Heart right ventricle (tissue), 16 donors: ENCODE measurements around the gene XRCC1. TPM values are rescaled to one million over a fixed set of nuclear protein-coding genes. Genes with fewer than 3 reads are reported as not detected.

Experiments
- ATAC-seq, 8 donors: fragments of 200-7000 bp; cut with Tn5 transposase; one replicate each; pipeline ENCODE4 v1.9.1; 2020; ENCODE audit warnings: mild to moderate bottlenecking in 8 of 8, moderate library complexity in 8 of 8, moderate number of reproducible peaks in 1 of 8
- DNase-seq, 2 donors: peaks; one replicate each; pipeline ENCODE4 v3.0.0-alpha.2; 2020
- H3K27ac ChIP-seq, 10 donors: fragments of 200-600 bp; sonication (generic) in 2 of 10; one replicate each; pipeline versions ENCODE4 v1.5.0 to v1.8.0; 2020 to 2022; ENCODE audit warnings: mild to moderate bottlenecking in 3 of 10
- H3K27me3 ChIP-seq, 7 donors: fragments of 200-600 bp; one replicate each; pipeline ENCODE4 v1.8.0; 2021 to 2022; ENCODE audit warnings: mild to moderate bottlenecking in 2 of 7
- H3K36me3 ChIP-seq, 9 donors: fragments of 200-600 bp; sonication (generic) in 1 of 9; one replicate each; pipeline versions ENCODE4 v1.5.0 to v1.8.0; 2020 to 2022; ENCODE audit warnings: mild to moderate bottlenecking in 2 of 9
- H3K4me1 ChIP-seq, 9 donors: fragments of 200-600 bp; sonication (generic) in 1 of 9; one replicate each; pipeline versions ENCODE4 v1.5.0 to v1.8.0; 2020 to 2022; ENCODE audit warnings: mild to moderate bottlenecking in 4 of 9
- H3K4me3 ChIP-seq, 10 donors: fragments of 200-600 bp; sonication (generic) in 2 of 10; one replicate each; pipeline versions ENCODE4 v1.5.0 to v1.8.0; 2020 to 2022; ENCODE audit warnings: mild to moderate bottlenecking in 7 of 10, moderate library complexity in 2 of 10
- H3K9me3 ChIP-seq, 11 donors: fragments of 200-600 bp in 10 of 11; sonication (generic) in 2 of 11; one replicate each; pipeline versions ENCODE4 v1.5.0 to v1.8.0; 2013 to 2022; ENCODE audit warnings: mild to moderate bottlenecking in 2 of 11, control low read depth in 1 of 11, moderate library complexity in 1 of 11
- CTCF ChIP-seq, 9 donors: fragments of 200-600 bp; sonication (generic) in 2 of 9; IDR thresholded peaks; one replicate each; pipeline versions ENCODE4 v1.5.0 to v1.8.0; 2021 to 2022; ENCODE audit warnings: antibody characterized with exemption in 9 of 9, mild to moderate bottlenecking in 5 of 9, moderate library complexity in 1 of 9
- WGBS, 2 donors: extraction: QIAGEN DNeasy Blood & Tissue Kit; methylation state at CpG; one replicate each; pipeline ENCODE4 v1.1.7; 2013; ENCODE audit warnings: inconsistent platforms in 1 of 2; 5-methylcytosine and 5-hydroxymethylcytosine counted together
- intact Hi-C, 10 donors: fragments of 100-400 bp; cut with DNase I; formaldehyde crosslinking; loops; one replicate each; pipeline versions ENCODE4 v1.11.1 to v1.14.2; 2022
- polyA plus RNA-seq, 2 donors: library from polyadenylated mRNA; stranded (reverse); fragments of 200-250 nt; gene quantifications; one replicate each; pipeline ENCODE4 v1.2.3, GENCODE V29; 2013
- total RNA-seq, 10 donors: library from RNA; stranded (reverse); fragmentation: NEBNext Ultra II Directional in 3 of 10; extraction: Animal tissue kit (Norgen Biotek cat#: 25700) in 3 of 10; gene quantifications; one replicate each; pipeline versions ENCODE4 v1.2.1 to v1.2.4, GENCODE V29; 2021 to 2023
- donor health status: Arrhythmogenic right ventricular cardiomyopathy.
- donor health status: ischemic (EF 13 %, LVEDD 7.1; RV severe dilation, severe dysfunction).
- donor health status: healthy with polysubstance abuse.
- donor health status: DM: no; HTN: yes; CAD: no.
- donor health status: DM: no; HTN: no; CAD: no.
- donor health status: ischemic (EF 25% LVEDD 6.9; RV normal size, moderate dysfunction).
- donor health status: ischemic (EF 25% LVEDD 5.7; RV mildly dilated, moderate dysfunction).
- donor health status: healthy.
- donor health status: DM: yes; HTN: yes; CAD: no.
- donor health status: Ischemic cardiomyopathy.
- donor health status: ischemic (EF 35%, LVEDD 5.7; RV mildly dilated, moderate dysfunction).
- donor health status: nonischemic (EF 11% LVEDD 7.7; RV severe dilation, severe dysfunction).
- donor health status: DM: yes; HTN: yes; CAD: no.
- donor health status: PGD.
- donor health status: ischemic (EF 29% LVEDD 5.4; RV normal size, mild dysfunction).
- donor health status: nonischemic (EF 23%, LVEDD 6.1; RV moderate dilation, normal function).

The XRCC1 gene
- total and polyA plus RNA-seq, 12 donors, result 11.0 to 21.9 (median 17.7) TPM

- TF ChIP-seq CTCF (IDR thresholded peaks at IDR 0.05), result no peak
- Histone ChIP-seq H3K27ac (peak overlapping the region; percentile 84 to 97 (median 94)), H3K4me1 (peaks cover 0 to 24% (median 7%) of the 10 kb centered on the region in 9 donors), H3K9me3 (no peaks in the 10 kb centered on the region), H3K27me3 (no peaks in the 10 kb centered on the region), H3K36me3 (peaks cover 0 to 6% (median 0%) of the 10 kb centered on the region in 9 donors), H3K4me3 (peak overlapping the region; percentile 59 to 90 (median 80))
- intact Hi-C loops, result loop anchor here in 2 of 10 donors (2.0 kb wide), 1 partner anchor 22 kb away; the partner anchor contains the start of genes IRGQ (in 2 of the 2) and ZNF576 (in 2 of the 2)
- peak; percentile 8 to 52 (median 35) for ATAC-seq
- DNase-seq, result no peak
- WGBS, 2 donors, result 1% methylated on average over 14 of the region's 14 CpGs
These were observed 43.6 kb upstream of the XRCC1 start for GRCh38 chr19:43618921-43619261.

GRCh38 chr19:43616954-43617353, 41.6 kb upstream of the XRCC1 start:
- no peak overlapping the region for H3K4me3 ChIP-seq
- no peaks in the 10 kb centered on the region for H3K9me3 ChIP-seq
- TF ChIP-seq CTCF (IDR thresholded peaks at IDR 0.05), result no peak
- peaks cover 0 to 25% (median 4%) of the 10 kb centered on the region in 9 donors for H3K36me3 ChIP-seq
- no peak overlapping the region for H3K27ac ChIP-seq
- 89 to 94% methylated on average over 6 of the region's 6 CpGs for WGBS, 2 donors
- H3K4me1 ChIP-seq, result peaks cover 0 to 24% (median 7%) of the 10 kb centered on the region in 9 donors
- ATAC-seq, result no peak
- intact Hi-C loops, result no loop called here
- DNase-seq, result no peak
- no peaks in the 10 kb centered on the region for H3K27me3 ChIP-seq

- Histone ChIP-seq H3K27me3 (no peaks in the 10 kb centered on the region), H3K4me3 (no peak overlapping the region), H3K4me1 (peaks cover 0 to 24% (median 7%) of the 10 kb centered on the region in 9 donors), H3K27ac (no peak overlapping the region), H3K36me3 (peaks cover 0 to 32% (median 4%) of the 10 kb centered on the region in 9 donors), H3K9me3 (no peaks in the 10 kb centered on the region)
- TF ChIP-seq CTCF (IDR thresholded peaks at IDR 0.05), result no peak
- intact Hi-C loops, result no loop called here
- ATAC-seq (no peak), DNase-seq (no peak)
- WGBS, 2 donors, result 39 to 59% methylated on average over 1 of the region's 1 CpG
These were observed 41.0 kb upstream of the XRCC1 start for GRCh38 chr19:43616306-43616705.

GRCh38 chr19:43612374-43612773, 37.0 kb upstream of the XRCC1 start:
- WGBS, 2 donors, result 97 to 98% methylated on average over 12 of the region's 12 CpGs
- H3K27me3 ChIP-seq, result no peaks in the 10 kb centered on the region
- H3K4me3 ChIP-seq, result no peak overlapping the region
- intact Hi-C loops, result no loop called here
- H3K4me1 ChIP-seq, result no peaks in the 10 kb centered on the region
- H3K36me3 ChIP-seq, result peaks cover 0 to 52% (median 4%) of the 10 kb centered on the region in 9 donors
- no peak for ATAC-seq
- DNase-seq, result no peak
- H3K27ac ChIP-seq, result no peak overlapping the region
- no peak for TF ChIP-seq CTCF (IDR thresholded peaks at IDR 0.05)
- H3K9me3 ChIP-seq, result no peaks in the 10 kb centered on the region
